GM23338 (cell line): ENCODE results near the gene CEP44. TPM values are rescaled to one million over a fixed set of nuclear protein-coding genes. Genes with fewer than 3 reads are reported as not detected.
A peak's percentile ranks its signal among the peaks of the same experiment; 100 is the strongest.

ENCODE experiments used
- ATAC-seq: fragments of 200-7000 bp; cut with Tn5 transposase; 3 replicates; pipeline ENCODE4 v1.9.1; 2020
- DNase-seq: peaks from one replicate; pipeline ENCODE4 v3.0.0-alpha.2; 2015; ENCODE audit warnings: low spot score
- H2AFZ ChIP-seq: fragments of 200-600 bp; sonication (generic); 2 replicates; pipeline ENCODE4 v1.8.0; 2016; ENCODE audit warnings: antibody characterized with exemption, mild to moderate bottlenecking, moderate library complexity
- H3F3A ChIP-seq: fragments of 200-600 bp; sonication (generic); replicated peaks from 2 replicates; pipeline ENCODE4 v1.8.0; 2017; ENCODE audit warnings: antibody characterized with exemption, mixed run types, low read depth
- H3K27ac ChIP-seq: fragments of 200-600 bp; sonication (generic); 2 replicates; pipeline ENCODE4 v1.6.1; 2016; ENCODE audit warnings: low read depth
- H3K27me3 ChIP-seq: fragments of 200-600 bp; sonication (generic); 2 replicates; pipeline ENCODE4 v1.8.0; 2016; ENCODE audit warnings: mild to moderate bottlenecking, mixed run types, moderate library complexity; ENCODE audit not compliant: insufficient read depth
- H3K36me3 ChIP-seq: fragments of 200-600 bp; sonication (generic); 2 replicates; pipeline ENCODE4 v1.8.0; 2016; ENCODE audit warnings: mild to moderate bottlenecking; ENCODE audit not compliant: insufficient read depth
- H3K4me1 ChIP-seq: fragments of 200-600 bp; sonication (generic); 2 replicates; pipeline ENCODE4 v1.8.0; 2016; ENCODE audit warnings: mild to moderate bottlenecking, moderate library complexity; ENCODE audit not compliant: insufficient read depth
- H3K4me2 ChIP-seq: fragments of 200-600 bp; sonication (generic); 2 replicates; pipeline ENCODE4 v1.7.1; 2017; ENCODE audit warnings: mixed run types
- H3K4me3 ChIP-seq: fragments of 200-600 bp; sonication (generic); 2 replicates; pipeline ENCODE4 v1.6.1; 2016; ENCODE audit warnings: mixed run types
- H3K79me2 ChIP-seq: fragments of 200-600 bp; sonication (generic); replicated peaks from 2 replicates; pipeline ENCODE4 v1.8.0; 2017; ENCODE audit warnings: mild to moderate bottlenecking; ENCODE audit not compliant: insufficient read depth
- H3K9me2 ChIP-seq: fragments of 200-600 bp; sonication (generic); 2 replicates; pipeline ENCODE4 v1.8.0; 2017; ENCODE audit not compliant: insufficient read depth
- H4K20me1 ChIP-seq: fragments of 200-600 bp; sonication (generic); replicated peaks from 2 replicates; pipeline ENCODE4 v1.8.0; 2017; ENCODE audit warnings: mild to moderate bottlenecking; ENCODE audit not compliant: insufficient read depth
- H3K27ac Mint-ChIP-seq: 2 replicates; pipeline ENCODE4 v1.8.0; 2020; ENCODE audit warnings: inconsistent platforms, mild to moderate bottlenecking, moderate library complexity, mixed read lengths
- H3K27me3 Mint-ChIP-seq: 3 replicates; pipeline ENCODE4 v1.8.0; 2022; ENCODE audit warnings: low read depth, mild to moderate bottlenecking, moderate library complexity, mixed read lengths, inconsistent platforms; ENCODE audit not compliant: insufficient read depth, poor library complexity
- H3K36me3 Mint-ChIP-seq: 3 replicates; pipeline ENCODE4 v1.8.0; 2021; ENCODE audit warnings: low read depth, mild to moderate bottlenecking, inconsistent platforms, moderate library complexity, mixed read lengths
- H3K4me1 Mint-ChIP-seq: 3 replicates; pipeline ENCODE4 v1.8.0; 2020; ENCODE audit warnings: mild to moderate bottlenecking, inconsistent platforms, mixed read lengths
- H3K4me3 Mint-ChIP-seq: 3 replicates; pipeline ENCODE4 v1.8.0; 2021; ENCODE audit warnings: moderate library complexity, mild to moderate bottlenecking, inconsistent platforms, mixed read lengths
- H3K9me3 Mint-ChIP-seq: 3 replicates; pipeline ENCODE4 v1.8.0; 2020; ENCODE audit warnings: moderate library complexity, mild to moderate bottlenecking, inconsistent platforms, mixed read lengths
- CREB1 ChIP-seq: fragments of 250-450 bp; sonication (Bioruptor Pico); IDR thresholded peaks from 2 replicates; pipeline ENCODE4 v1.5.0; 2020; ENCODE audit warnings: low read depth, mild to moderate bottlenecking, moderate library complexity
- EZH2 ChIP-seq: fragments of 200-600 bp; sonication (generic); IDR thresholded peaks from one replicate; pipeline ENCODE4 v1.8.0; 2017; ENCODE audit warnings: antibody characterized with exemption, mild to moderate bottlenecking, low read depth; ENCODE audit not compliant: unreplicated experiment
- NANOG ChIP-seq: IDR thresholded peaks from 2 replicates; pipeline ENCODE4 v1.6.1; 2016; ENCODE audit warnings: antibody characterized with exemption, borderline replicate concordance
- POLR2AphosphoS5 ChIP-seq: IDR thresholded peaks from 2 replicates; pipeline ENCODE4 v1.6.1; 2016; ENCODE audit warnings: antibody characterized with exemption, low read depth
- ZNF462 ChIP-seq: fragments of 250-450 bp; sonication (Bioruptor Pico); IDR thresholded peaks from 2 replicates; pipeline ENCODE4 v1.5.0; 2020; ENCODE audit warnings: mild to moderate bottlenecking, moderate library complexity
- long read RNA-seq: library from polyadenylated mRNA; unstranded; transcript quantifications from one replicate; pipeline ENCODE4 v2.0.0, GENCODE V29; 2020; ENCODE audit not compliant: unreplicated experiment
- polyA plus RNA-seq: library from polyadenylated mRNA; unstranded; fragments of >200 nt; fragmentation: Nextera tagmentation; extraction: Ambion mirVana; gene quantifications from 2 replicates; pipeline ENCODE4 v1.2.1, GENCODE V29; 2016
- total RNA-seq: library from RNA; depleted of rRNA; stranded (reverse); fragments of >200 nt; shearing (Covaris generic); gene quantifications from 2 replicates; pipeline ENCODE4 v1.2.3, GENCODE V29; 2014; rRNA removed

The CEP44 gene
- 17.4 and 20.4 TPM in 2 replicates for total RNA-seq
- polyA plus RNA-seq = 9.6 and 12.1 TPM in 2 replicates
- long read RNA-seq, partial matches to known transcripts = 2 of 5 reads
- long read RNA-seq, other reads (novel, unspliced or antisense) = 3 of 5 reads

- Mint-ChIP-seq H3K9me3 (no peaks in the 10 kb centered on the region), H3K4me3 (peak within 1 kb of the TSS; percentile 98), H3K27me3 (no peaks in the 10 kb centered on the region), H3K4me1 (peaks cover 9% of the 10 kb centered on the region; the same call in 1 of the 3 replicates), H3K27ac (peak within 1 kb of the TSS; percentile 100), H3K36me3 (no peaks in the 10 kb centered on the region)
- peak within 1 kb of the TSS; percentile 95 for H2AFZ ChIP-seq
- peak within 1 kb of the TSS; percentile 100 for H3K27ac ChIP-seq
- DNase-seq = peak; percentile 85
- peak within 1 kb of the TSS; percentile 71 for H3K4me3 ChIP-seq
- TF ChIP-seq POLR2AphosphoS5 (peak; percentile 82), CREB1 (CRISPR knock-in tag) (peak; percentile 92), ZNF462 (CRISPR knock-in tag) (no peak), EZH2 (no peak), NANOG (0 out of 2 replicates have a peak, but pooled peaks have one; percentile 42)
- peak; percentile 89 for ATAC-seq
- no peaks in the 10 kb centered on the region for H3K36me3 ChIP-seq
- no peaks in the 10 kb centered on the region for H4K20me1 ChIP-seq
- no peaks in the 10 kb centered on the region for H3K27me3 ChIP-seq
- H3K4me1 ChIP-seq = peaks cover 5% of the 10 kb centered on the region; the same call in 1 of the 2 replicates
- H3K79me2 ChIP-seq = peaks cover 29% of the 10 kb centered on the region
- H3K9me2 ChIP-seq = no peaks in the 10 kb centered on the region
- no peaks in the 10 kb centered on the region for H3F3A ChIP-seq
- H3K4me2 ChIP-seq = peak within 1 kb of the TSS; percentile 84
These were observed at the start of gene CEP44, which contains the start of gene FBXO8 for GRCh38 chr4:174283507-174284471. TSS of gene CEP44 (plus strand) at chr4:174283911. CDS start at chr4:174299122, 15,211 bp downstream. TSS of gene FBXO8 (minus strand) at chr4:174283667. CDS start at chr4:174263092, 20,575 bp downstream.
